IMR-90 (cell line): ENCODE results near the gene LAPTM5. TPM values are rescaled to one million over a fixed set of nuclear protein-coding genes. Genes with fewer than 3 reads are reported as not detected.

Experiments
- ATAC-seq: fragments of 200-7000 bp; cut with Tn5 transposase; 2 replicates; pipeline ENCODE4 v1.9.1; 2020; ENCODE audit warnings: low read depth, mild to moderate bottlenecking, moderate library complexity
- BruUV-seq: library from RNA; stranded (reverse); fragments of 400-500 nt; replicated peaks from 2 replicates; lab custom pipeline; 2021; lab: Mats Ljungman, UMichigan
- CTCF ChIA-PET: fragments of 300-600 bp; formaldehyde crosslinking; extraction: SDS; loops from one replicate; lab custom pipeline; 2021; ENCODE audit warnings: antibody characterized with exemption; lab: Yijun Ruan, JAX
- POLR2A ChIA-PET: fragments of 300-600 bp; sonication (Branson Sonifier 250); formaldehyde crosslinking; loops from one replicate; lab custom pipeline; 2022; ENCODE audit warnings: antibody characterized with exemption; ENCODE audit not compliant: unreplicated experiment; lab: Charles Lee
- DNase-seq: peaks from one replicate; pipeline ENCODE4 v3.0.0; 2013
- H2AFZ ChIP-seq: replicated peaks from 2 replicates; pipeline ENCODE3; 2013; ENCODE audit warnings: low read length, mild to moderate bottlenecking; ENCODE audit not compliant: poor library complexity
- H2AK5ac ChIP-seq: 2 replicates; pipeline ENCODE4 v1.6.1; 2013; ENCODE audit warnings: low read depth, low read length, inconsistent platforms
- H2AK9ac ChIP-seq: replicated peaks from 2 replicates; pipeline ENCODE3; 2013; ENCODE audit warnings: mild to moderate bottlenecking, low read depth, low read length, moderate library complexity; ENCODE audit not compliant: poor library complexity
- H2BK120ac ChIP-seq: 2 replicates; pipeline ENCODE4 v1.6.1; 2013; ENCODE audit warnings: low read depth, low read length, inconsistent platforms
- H2BK15ac ChIP-seq: 3 replicates; pipeline ENCODE4 v1.6.1; 2013; ENCODE audit warnings: low read depth, low read length, inconsistent platforms
- H2BK20ac ChIP-seq: 2 replicates; pipeline ENCODE4 v1.6.1; 2013; ENCODE audit warnings: low read depth, mild to moderate bottlenecking, inconsistent platforms, low read length, moderate library complexity
- H2BK5ac ChIP-seq: 2 replicates; pipeline ENCODE4 v1.6.1; 2013; ENCODE audit warnings: mild to moderate bottlenecking, low read depth, low read length, inconsistent platforms; ENCODE audit not compliant: poor library complexity, severe bottlenecking
- H3K14ac ChIP-seq: replicated peaks from 2 replicates; pipeline ENCODE4 v1.6.1; 2013; ENCODE audit warnings: low read depth, low read length, inconsistent platforms
- H3K18ac ChIP-seq: 2 replicates; pipeline ENCODE4 v1.6.1; 2013; ENCODE audit warnings: low read depth, low read length, control low read depth
- H3K23ac ChIP-seq: 2 replicates; pipeline ENCODE4 v1.6.1; 2013; ENCODE audit warnings: low read depth, low read length, inconsistent platforms
- H3K27ac ChIP-seq: 2 replicates; pipeline ENCODE4 v1.5.1; 2013; ENCODE audit warnings: mild to moderate bottlenecking, control low read depth, low read length; ENCODE audit not compliant: insufficient read depth
- H3K27me3 ChIP-seq: 2 replicates; pipeline ENCODE4 v1.6.1; 2013; ENCODE audit warnings: low read length; ENCODE audit not compliant: control insufficient read depth, insufficient read depth
- H3K36me3 ChIP-seq: 2 replicates; pipeline ENCODE4 v1.6.1; 2013; ENCODE audit warnings: low read length, mixed read lengths; ENCODE audit not compliant: control insufficient read depth, insufficient read depth
- H3K4ac ChIP-seq: 2 replicates; pipeline ENCODE4 v1.6.1; 2013; ENCODE audit warnings: low read depth, low read length, inconsistent platforms
- H3K4me1 ChIP-seq: 2 replicates; pipeline ENCODE4 v1.6.1; 2013; ENCODE audit warnings: low read length, mixed read lengths; ENCODE audit not compliant: control insufficient read depth, insufficient read depth
- H3K4me2 ChIP-seq: 2 replicates; pipeline ENCODE4 v1.6.1; 2013; ENCODE audit warnings: low read depth, mild to moderate bottlenecking, control low read depth, low read length, moderate library complexity
- H3K4me3 ChIP-seq: 2 replicates; pipeline ENCODE4 v1.5.1; 2013; ENCODE audit warnings: low read depth, mild to moderate bottlenecking, control low read depth, low read length, moderate library complexity; ENCODE audit not compliant: insufficient read depth
- H3K56ac ChIP-seq: 2 replicates; pipeline ENCODE4 v1.6.1; 2013; ENCODE audit warnings: low read length, inconsistent platforms; ENCODE audit not compliant: insufficient read depth; ENCODE audit errors: extremely low read depth
- H3K79me1 ChIP-seq, 2 experiments: 2 replicates each; pipeline ENCODE4 v1.6.1; 2013; ENCODE audit warnings: low read length in 2 of 2, inconsistent platforms in 1 of 2, low read depth in 1 of 2
- H3K9ac ChIP-seq: 2 replicates; pipeline ENCODE4 v1.6.1; 2013; ENCODE audit warnings: low read depth, low read length, control low read depth
- H3K9me1 ChIP-seq: 2 replicates; pipeline ENCODE4 v1.6.1; 2013; ENCODE audit warnings: low read length, inconsistent platforms; ENCODE audit not compliant: insufficient read depth
- H3K9me3 ChIP-seq: 2 replicates; pipeline ENCODE4 v1.6.1; 2013; ENCODE audit warnings: low read length; ENCODE audit not compliant: control insufficient read depth, insufficient read depth
- H4K20me1 ChIP-seq: 2 replicates; pipeline ENCODE4 v1.6.1; 2013; ENCODE audit warnings: low read length, inconsistent platforms; ENCODE audit not compliant: insufficient read depth
- H4K5ac ChIP-seq: 2 replicates; pipeline ENCODE4 v1.6.1; 2013; ENCODE audit warnings: mild to moderate bottlenecking, low read depth, low read length, control low read depth
- H4K8ac ChIP-seq, 2 experiments: 2 replicates each; pipeline ENCODE4 v1.6.1; 2013; ENCODE audit warnings: low read depth in 2 of 2, low read length in 2 of 2, control low read depth in 1 of 2, inconsistent platforms in 1 of 2
- H4K91ac ChIP-seq: 2 replicates; pipeline ENCODE4 v1.6.1; 2013; ENCODE audit warnings: low read depth, low read length, inconsistent platforms; ENCODE audit not compliant: insufficient read depth
- WGBS, 2 experiments: methylation state at CpG; one replicate each; pipeline versions ENCODE4 v1.1.5 to v1.1.7; 2013; ENCODE audit warnings: missing lambda C conversion rate in 2 of 2; ENCODE audit not compliant: insufficient read length in 1 of 2; ENCODE audit errors: extremely low coverage in 2 of 2; 5-methylcytosine and 5-hydroxymethylcytosine counted together
- dilution Hi-C: fragments of 300-500 bp; cut with HindIII; formaldehyde crosslinking; loops from one replicate; pipeline ENCODE4 v1.14.3; 2018; ENCODE audit warnings: low sequenced_read_pairs; ENCODE audit not compliant: unreplicated experiment
- in situ Hi-C: fragments of 300-500 bp; cut with MboI; formaldehyde crosslinking; loops from 3 replicates; pipeline ENCODE4 v1.14.3; 2019; ENCODE audit warnings: low sequenced_read_pairs, inconsistent platforms, mixed read lengths
- intact Hi-C: fragments of 100-400 bp; cut with micrococcal nuclease; formaldehyde crosslinking; loops from 2 replicates; pipeline ENCODE4 v1.10.0; 2022
- polyA plus RNA-seq, 3 experiments: library from polyadenylated mRNA; depleted of rRNA; stranded (reverse); fragments of >200 nt; gene quantifications; 2 replicates each; pipeline ENCODE4 v1.2.3, GENCODE V29; 2012; ENCODE audit warnings: low replicate concordance in 1 of 3
- total RNA-seq: library from RNA; depleted of rRNA; stranded (reverse); fragments of >200 nt; gene quantifications from 2 replicates; pipeline ENCODE4 v1.2.3, GENCODE V29; 2012
- TF ChIP-seq, protein P1 (sequence below): fragments of 150-350 bp; IDR thresholded peaks from 2 replicates; pipeline ENCODE4 v1.6.1; 2017; ENCODE audit warnings: mild to moderate bottlenecking, antibody characterized with exemption, low read length, low read depth
- TF ChIP-seq, protein P2 (sequence below): conservative IDR thresholded peaks from 2 replicates; pipeline ENCODE4 v1.5.1; 2012; ENCODE audit warnings: mild to moderate bottlenecking, low read depth, low read length, improper control_type of control experiment

LAPTM5 gene
- total and polyA plus RNA-seq, 2 of the 4 experiments (the other 2 are of a cell fraction) = 0.09 TPM; not detected in 1

DNA sequence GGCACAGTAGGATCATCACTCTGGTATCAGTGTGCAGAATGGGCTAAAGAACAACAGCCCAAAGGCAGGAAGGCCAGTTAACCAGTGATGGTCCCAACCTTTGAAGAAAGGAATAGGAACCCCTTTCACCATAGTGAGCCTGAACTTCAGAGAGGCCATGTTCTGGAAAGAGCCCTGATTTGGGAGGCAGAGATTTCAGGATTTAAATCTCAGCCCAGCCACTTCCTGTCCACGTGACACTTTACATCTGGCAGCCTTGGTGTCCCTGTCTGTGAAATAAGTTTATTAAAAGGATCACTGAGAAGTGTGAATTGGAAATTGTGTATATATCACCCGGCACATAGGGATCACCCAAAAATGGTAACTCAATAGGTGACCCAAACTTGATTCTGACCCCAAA lies 47.2 kb downstream of the LAPTM5 start:
- ChIA-PET CTCF (no interaction called here), POLR2A (no interaction called here)
- Histone ChIP-seq H3K4me1 (no peaks in the 10 kb centered on the region), H2BK15ac (no peak overlapping the region), H2BK20ac (no peak overlapping the region), H4K91ac (no peak overlapping the region), H3K14ac (no peak overlapping the region), H4K5ac (no peak overlapping the region), H2AFZ (no peak overlapping the region), H3K27ac (no peak overlapping the region), H2BK5ac (no peak overlapping the region), H3K23ac (no peak overlapping the region), H3K9me1 (no peaks in the 10 kb centered on the region), H3K18ac (no peak overlapping the region), H3K4me2 (no peak overlapping the region), H2BK120ac (no peak overlapping the region), H3K9me3 (no peaks in the 10 kb centered on the region; the same call in 1 of the 2 replicates), H3K79me1 (no peaks in the 10 kb centered on the region), H3K56ac (no peak overlapping the region), H3K36me3 (no peaks in the 10 kb centered on the region), H3K4ac (no peak overlapping the region), H2AK5ac (no peak overlapping the region), H4K20me1 (no peaks in the 10 kb centered on the region), H3K4me3 (no peak overlapping the region), H4K8ac (no peak overlapping the region), H3K27me3 (peaks cover 43% of the 10 kb centered on the region), H3K9ac (no peak overlapping the region), H2AK9ac (no peak overlapping the region)
- in situ Hi-C loops = loop anchor here (10.0 kb wide), 1 partner anchor 1476 kb away; the partner anchor contains the start of genes MECR and PTPRU
- DNase-seq (no peak), ATAC-seq (no peak)
- TF ChIP-seq, protein P1, sequence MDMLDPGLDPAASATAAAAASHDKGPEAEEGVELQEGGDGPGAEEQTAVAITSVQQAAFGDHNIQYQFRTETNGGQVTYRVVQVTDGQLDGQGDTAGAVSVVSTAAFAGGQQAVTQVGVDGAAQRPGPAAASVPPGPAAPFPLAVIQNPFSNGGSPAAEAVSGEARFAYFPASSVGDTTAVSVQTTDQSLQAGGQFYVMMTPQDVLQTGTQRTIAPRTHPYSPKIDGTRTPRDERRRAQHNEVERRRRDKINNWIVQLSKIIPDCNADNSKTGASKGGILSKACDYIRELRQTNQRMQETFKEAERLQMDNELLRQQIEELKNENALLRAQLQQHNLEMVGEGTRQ = peak; percentile 17; the same call in 1 of the 2 replicates
- TF ChIP-seq, protein P2, sequence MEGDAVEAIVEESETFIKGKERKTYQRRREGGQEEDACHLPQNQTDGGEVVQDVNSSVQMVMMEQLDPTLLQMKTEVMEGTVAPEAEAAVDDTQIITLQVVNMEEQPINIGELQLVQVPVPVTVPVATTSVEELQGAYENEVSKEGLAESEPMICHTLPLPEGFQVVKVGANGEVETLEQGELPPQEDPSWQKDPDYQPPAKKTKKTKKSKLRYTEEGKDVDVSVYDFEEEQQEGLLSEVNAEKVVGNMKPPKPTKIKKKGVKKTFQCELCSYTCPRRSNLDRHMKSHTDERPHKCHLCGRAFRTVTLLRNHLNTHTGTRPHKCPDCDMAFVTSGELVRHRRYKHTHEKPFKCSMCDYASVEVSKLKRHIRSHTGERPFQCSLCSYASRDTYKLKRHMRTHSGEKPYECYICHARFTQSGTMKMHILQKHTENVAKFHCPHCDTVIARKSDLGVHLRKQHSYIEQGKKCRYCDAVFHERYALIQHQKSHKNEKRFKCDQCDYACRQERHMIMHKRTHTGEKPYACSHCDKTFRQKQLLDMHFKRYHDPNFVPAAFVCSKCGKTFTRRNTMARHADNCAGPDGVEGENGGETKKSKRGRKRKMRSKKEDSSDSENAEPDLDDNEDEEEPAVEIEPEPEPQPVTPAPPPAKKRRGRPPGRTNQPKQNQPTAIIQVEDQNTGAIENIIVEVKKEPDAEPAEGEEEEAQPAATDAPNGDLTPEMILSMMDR = no peak
- no CpG with 5 or more reads among the region's 2 CpGs for WGBS, 2 experiments
- dilution Hi-C loops = no loop called here
- intact Hi-C loops = no loop called here
- BruUV-seq = no TSS peak
